SH-SY5Y (cell line): Measurements from ENCODE around the gene STARD10.

Experiments used
- GATA2 ChIP-seq: IDR thresholded peaks from 2 replicates; pipeline ENCODE4 v1.6.1; 2011; ENCODE audit warnings: mild to moderate bottlenecking, low read depth, low read length
- GATA3 ChIP-seq: IDR thresholded peaks from 2 replicates; pipeline ENCODE4 v1.6.1; 2011; ENCODE audit warnings: low read depth, mild to moderate bottlenecking, low read length, moderate library complexity

DNA sequence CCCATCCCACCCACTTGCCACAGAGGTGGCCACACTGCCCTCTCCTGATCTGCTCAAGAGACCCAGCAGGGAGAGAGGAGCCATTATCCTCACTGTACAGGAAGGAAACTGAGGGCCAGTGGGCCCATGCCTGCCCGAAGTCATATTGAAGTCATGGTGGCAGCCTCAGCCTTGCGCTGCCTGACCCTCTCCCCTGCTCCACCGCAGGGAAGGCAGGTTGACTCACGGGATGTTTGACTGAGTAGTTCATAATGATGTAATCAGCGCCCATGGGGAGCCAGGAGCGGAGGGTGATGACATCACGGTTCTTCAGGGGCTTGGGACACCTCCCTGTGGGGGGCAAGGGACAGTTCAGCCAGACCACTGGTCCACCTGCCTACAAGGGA is 35.5 kb downstream of the STARD10 start:
- TF ChIP-seq GATA2 (no peak), GATA3 (no peak)
